GM18519 (cell line): ENCODE measurements around the gene ALG2.
"Not testable (repeated sequence)": the region's sequence is repeated elsewhere in the genome, so short reads cannot be mapped to it uniquely, and the experiment has no call there.

ENCODE experiments used
- ATAC-seq: cut with Tn5 transposase; IDR thresholded peaks from one replicate; pipeline ENCODE4 v1.9.1; 2021; ENCODE audit warnings: mild to moderate bottlenecking, moderate library complexity; ENCODE audit not compliant: unreplicated experiment, low FRiP score

The ALG2 gene

DNA sequence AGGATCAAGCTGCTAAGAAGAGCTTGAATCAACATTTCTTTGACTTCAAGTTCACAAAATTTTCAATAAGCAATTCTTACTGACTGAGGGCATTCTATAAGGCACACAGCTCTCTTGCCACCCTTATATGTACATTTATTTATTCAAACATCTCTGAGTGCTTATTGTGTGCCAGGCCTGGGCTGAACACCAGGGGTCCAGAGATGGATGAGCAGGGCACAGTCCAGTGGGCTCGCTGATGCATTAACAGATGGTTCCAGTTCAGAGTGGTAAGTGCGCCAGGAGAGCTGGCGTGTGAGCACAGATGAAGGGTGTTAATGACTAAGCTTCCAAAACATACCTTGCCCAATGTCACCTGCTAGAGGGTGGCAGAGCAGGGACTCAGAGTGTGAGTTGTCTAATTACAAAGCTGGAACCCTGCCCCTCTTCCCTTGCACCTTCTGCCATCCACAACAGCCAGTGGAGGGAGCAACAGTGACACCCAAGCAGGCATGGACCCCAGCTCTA lies 24.6 kb downstream of the ALG2 start:
- no peak for ATAC-seq

DNA sequence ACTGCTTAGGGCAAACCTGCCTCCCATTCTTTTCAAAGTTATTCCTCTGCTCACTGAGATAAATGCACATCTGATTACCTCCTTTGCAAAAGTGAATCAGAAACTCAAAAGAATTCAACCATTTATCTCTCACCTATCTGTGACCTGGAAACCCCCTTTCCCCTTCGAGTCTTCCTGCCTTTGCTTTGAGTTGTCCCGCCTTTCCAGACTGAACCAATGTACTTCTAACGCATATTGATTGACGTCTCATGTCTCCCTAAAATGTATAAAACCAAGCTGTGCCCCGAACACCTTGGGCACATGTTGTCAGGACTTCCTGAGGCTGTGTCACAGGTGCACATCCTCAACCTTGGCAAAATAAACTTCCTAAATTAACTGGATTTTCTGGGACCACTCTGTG lies 25.3 kb downstream of the ALG2 start:
- not testable (repeated sequence) for ATAC-seq

DNA sequence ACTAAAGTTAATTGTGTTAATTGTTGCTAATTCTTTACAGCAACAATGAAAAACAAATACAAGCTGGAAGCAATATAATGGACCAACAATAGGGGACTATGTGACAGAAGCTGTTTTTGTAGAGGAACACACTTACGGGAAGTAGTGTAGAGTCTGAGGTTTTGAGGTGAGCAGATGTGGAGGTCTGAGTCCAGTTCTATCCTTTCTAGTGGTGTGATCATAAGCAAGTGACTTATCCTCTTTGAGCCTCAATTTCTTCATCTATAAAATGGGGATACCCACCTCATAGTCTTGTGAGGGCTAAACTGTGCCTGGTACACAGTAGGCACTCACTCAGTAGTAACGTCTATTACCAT lies 28.3 kb downstream of the ALG2 start:
- no peak for ATAC-seq

DNA sequence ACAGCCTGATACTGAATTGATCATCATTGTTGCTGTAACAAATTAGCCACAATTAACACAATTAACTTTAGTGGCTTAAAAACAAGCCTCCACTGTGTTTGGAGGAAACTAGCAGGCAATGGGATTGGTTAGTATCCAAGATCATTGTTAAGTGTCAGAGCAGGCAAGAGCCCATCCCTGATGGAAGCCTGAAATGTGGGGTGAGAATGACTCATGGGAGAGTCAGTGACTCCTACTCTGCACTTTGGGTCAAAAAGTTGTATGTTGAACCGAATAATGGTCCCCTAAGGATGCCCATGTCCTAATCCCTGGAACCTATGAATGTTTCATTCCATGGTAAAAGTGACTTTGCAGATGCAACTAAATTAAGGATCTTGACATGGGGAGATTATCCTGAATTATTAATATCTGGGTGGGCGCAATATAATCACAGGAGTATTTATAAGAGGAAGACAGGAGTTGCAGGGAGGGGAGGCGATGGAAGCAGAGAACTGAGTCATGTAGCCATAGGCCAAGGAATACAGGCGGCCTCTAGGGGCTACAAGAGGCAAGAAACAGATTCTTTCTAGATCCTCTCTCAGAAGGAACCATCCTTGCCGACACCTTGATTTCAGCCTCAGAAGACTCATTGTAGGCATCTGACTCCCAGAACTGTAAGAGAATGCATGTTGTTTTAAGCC lies 28.8 kb downstream of the ALG2 start:
- ATAC-seq, result no peak

DNA sequence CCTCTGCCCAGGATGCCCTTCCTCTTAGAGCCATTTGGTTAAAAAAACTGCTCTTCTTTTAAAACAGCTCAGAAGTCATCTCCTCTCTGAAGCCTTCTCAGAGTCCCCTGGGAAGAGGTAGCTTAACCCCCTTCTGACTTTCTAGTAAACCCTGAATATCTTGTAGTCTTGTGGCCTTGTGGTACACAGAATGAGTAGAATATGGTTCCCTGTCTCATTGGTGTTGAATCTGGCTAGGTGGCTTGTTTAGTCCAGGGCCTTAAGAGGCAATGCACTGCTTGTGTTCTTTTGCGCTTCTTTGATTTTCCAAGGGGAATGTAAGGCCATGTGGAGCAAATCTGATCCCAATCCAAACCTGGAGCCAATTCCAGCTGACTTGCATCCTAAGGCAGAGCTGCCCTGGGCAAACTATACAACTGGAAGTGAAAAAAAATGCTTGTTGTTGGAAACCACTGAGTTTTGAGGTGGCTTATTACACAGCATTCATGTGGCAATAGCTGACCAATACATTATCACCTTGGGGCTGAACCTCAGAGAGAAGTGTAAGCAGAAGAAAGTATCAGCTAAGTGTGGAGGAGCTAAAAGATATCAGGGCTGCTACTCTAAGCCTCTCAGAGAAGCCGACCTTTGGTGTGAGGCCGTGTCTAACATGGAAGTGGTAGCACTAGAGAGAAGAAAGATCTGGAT lies 31.0 kb downstream of the ALG2 start:
- no peak for ATAC-seq

DNA sequence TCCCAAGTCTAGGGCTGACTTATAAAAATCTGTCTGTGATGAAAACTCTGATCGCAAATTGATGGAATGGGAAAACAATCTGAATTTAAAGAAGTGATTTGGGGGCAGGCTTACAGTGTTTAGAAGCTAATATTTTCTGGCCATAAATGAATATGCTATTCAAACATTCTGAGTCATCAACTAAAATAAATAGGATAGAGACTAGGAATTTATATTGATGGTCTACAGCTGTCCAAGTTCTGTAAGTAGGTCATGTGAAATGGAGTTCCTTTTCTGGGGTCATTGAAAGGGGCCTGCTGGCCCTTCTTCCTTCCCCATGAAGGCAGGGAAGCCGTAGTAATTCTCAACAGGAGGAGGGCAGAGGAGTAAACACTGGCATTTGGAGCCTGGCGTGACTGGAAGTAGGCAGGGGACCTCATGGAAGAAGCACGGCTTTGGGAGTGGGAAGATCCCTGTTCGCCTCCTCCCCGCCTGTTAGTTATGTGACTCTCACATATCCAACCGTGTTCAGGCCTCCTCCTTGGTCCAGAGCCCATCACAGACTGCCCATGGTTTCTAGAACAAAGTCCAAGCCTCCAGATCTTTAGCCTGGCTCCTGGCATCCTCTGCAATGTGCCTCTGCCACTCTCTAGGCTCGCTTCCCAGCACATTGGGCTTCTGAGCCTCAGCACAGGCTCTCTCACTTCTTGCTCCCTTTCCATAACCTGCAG lies 31.7 kb downstream of the ALG2 start:
- no peak for ATAC-seq

DNA sequence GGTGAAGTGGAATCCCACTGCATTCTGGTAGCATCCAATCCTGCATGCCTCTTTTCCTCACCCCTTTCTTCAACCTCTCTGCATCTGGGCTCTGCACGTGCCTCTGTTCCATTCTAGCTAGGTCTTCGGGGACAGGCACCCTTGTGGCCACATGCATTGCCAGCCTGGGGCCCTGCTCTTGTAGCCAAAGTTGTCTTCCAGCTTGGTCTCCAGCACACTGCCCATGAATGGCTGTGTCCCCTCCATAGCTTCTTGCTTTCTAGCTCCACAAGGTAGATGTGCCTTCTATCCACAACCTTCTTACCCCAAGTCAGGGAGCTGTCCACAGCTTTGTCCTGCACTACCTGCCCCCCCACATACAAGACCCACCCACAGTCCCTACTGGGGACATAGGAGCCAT lies 32.6 kb downstream of the ALG2 start:
- ATAC-seq, result no peak

DNA sequence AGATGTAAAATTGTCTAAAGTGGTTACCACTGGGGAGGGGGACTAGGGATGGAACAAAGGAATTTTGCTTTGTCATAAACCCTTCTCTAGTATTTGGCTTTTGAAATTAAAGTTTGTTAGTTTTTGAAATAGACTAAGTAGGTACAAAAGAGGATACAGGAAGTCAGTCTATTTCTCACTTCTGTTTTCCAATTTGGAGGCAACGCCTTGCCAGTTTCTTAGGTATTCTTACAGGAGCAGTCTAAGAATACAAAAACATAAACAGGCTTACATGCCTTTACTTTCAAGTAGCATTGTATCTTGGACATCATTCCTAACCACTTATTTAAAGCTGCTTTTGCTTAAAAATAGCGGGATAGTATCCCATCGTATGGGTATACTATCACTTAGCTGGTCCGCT lies 34.4 kb downstream of the ALG2 start:
- ATAC-seq, result no peak

DNA sequence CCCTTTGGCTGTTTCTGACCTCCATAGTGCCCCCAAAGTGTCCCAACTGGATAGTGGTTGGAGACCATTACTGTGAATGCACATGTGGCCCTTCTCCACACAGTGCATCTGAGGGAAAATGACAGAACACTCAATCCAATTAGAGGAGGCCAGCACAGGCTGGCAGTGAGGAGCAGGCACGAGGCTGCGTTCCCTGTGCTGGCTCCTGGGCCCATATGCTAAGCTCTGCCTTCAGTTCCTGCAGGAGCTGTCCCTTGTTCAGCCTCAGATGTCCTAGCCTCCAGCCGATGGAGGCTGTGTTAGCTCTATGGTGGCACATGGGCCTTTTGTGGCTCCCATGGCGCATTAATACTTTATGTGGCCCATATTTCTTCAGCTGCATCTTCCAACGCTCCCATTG lies 35.8 kb downstream of the ALG2 start:
- no peak for ATAC-seq

DNA sequence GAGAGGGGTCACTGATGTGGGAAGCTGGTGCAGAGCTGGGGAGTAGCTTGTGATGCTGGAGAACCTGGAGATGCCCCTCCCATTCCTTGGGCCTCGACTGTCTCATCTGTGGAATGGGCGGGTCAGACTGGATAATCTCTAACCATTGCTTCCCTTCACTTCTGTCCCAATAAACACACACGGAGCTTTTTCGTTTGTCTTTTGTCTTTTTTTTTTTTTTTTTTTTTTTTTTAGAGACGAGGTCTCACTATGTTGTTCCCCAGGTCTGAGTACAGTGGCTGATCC lies 36.5 kb downstream of the ALG2 start:
- ATAC-seq, result no peak

DNA sequence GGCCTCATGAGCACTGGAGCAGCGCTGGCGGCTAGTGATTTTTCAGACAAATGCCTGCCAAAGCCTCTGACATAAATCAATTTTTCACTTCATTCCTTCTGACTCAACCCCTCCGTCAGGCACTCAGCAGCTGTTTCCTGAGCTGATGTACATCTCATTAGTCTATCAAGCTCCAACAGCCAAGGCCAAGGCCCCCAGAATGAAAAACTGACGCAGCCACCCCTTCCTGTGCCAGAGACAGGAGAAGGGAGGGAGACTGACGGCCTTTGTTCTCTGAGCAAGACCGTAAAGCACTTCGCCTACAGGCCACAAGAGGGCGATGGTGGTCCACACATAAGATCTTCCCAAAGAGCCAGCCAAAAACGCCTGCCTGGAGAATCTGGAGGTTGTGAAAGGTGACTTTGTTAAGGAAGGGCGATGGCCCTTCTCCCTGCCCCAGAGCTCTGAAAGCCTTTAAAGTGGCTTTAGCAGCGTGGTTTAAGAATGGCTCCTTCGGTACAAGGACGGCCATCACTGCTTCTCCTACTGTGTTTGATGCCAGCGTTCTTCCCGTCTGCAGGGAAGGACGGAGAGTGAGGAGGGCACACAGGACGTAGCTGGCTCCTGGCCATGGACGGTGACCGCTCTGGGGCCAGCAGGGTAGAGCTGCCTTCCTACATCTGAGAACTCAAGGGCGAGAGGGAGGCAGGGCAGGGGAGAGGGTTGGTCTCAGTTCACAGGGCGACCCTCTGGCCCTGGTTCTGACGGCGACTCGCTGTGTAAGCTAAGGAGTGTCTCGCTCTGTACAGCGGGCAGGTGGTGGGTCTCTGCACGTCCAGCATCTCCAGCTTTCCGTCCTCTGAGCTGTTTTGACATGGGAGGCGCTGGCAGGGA lies 37.0 kb downstream of the ALG2 start:
- ATAC-seq, result peak; percentile 35

DNA sequence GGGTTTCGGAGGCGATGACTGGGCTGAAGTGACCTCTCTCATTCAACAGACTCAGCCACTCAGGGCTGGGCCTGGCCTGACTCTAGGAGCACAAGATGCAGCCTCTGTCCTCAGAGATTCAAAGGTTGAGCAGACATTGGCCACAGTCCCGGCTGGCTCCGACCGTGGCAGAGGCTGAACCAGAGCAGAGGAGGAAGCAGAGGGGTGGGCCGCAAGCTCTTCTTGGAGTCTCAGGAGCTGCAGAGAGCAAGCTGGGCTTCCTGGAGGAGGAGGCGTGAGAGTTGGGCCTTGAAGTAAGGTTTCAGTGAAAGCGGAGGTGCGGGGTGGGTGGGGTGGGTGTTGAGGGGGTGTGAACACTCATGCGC lies 37.6 kb downstream of the ALG2 start:
- ATAC-seq, result no peak

DNA sequence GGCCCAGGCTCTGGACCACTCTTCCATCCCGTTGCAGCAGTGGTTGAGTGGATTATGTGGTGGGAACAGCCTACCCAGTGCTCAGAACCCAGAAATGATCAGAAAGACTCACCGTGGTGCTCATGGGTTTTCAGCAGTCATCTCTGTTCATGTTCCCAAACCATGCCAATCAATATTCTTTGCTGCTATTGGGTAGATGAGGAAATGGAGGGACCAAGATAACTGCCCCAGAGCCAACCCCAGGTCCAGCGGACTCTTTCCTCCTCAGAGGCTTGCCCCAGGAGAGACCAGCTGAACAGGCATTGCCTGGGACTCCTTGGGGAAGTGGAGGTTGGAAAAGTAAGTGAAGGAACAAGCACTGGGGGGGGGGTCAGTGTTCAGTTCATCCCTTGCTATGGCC lies 38.1 kb downstream of the ALG2 start:
- ATAC-seq, result no peak

DNA sequence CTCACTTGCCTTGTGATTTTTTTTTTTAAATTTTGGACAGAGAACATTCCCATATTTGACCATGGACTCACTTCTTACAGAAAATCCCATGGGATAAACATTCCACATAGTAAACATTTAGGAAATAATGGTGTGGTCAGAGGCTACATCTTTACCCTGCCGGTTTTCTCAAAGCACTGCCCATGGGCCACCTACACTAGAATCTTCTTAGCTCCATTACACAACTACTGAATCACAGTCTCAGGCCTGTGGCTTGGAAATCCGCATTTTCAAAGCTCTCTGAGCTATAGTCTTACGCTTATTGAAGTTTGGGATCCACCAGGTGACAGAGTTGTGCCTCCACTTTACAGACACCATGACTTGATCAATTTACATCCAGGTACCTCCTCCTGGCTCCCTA lies 39.4 kb downstream of the ALG2 start:
- no peak for ATAC-seq

DNA sequence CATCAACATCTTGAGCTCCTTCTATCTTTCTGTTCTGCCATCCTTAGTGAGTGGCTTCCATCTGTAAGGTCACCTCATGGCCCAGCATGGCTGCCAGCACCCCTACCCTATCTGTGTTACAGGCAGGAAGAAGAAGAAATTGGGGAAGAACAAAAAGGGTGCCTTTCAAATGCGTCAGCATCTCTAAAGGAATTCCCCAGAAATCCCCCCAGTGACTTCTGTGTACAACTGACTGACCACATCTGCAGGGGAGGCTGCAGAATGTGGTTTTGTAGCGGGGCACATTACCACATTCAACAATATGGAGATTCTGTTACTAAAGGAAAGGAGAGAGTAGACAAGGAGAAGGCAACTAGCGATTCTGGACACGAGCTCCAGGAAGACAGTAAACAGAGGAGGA lies 40.1 kb downstream of the ALG2 start:
- ATAC-seq, result no peak

DNA sequence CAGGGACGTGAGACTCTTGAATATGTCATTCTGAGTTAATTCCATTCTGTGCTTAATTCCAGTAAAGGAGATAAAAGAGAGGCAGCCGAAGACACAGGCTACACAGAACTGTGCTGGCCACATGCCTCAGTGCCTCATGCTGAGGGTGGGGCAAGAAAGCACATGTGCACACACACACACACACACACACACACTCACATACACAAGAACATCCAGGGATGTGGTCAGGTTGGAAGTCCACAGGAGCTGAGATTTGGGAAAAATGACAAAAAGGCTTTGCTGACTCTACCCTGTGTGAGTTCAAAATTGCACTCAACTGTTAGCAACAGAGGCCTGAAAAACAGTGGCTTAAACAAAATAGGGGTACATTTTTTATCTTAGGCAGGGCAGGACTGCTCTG lies 40.5 kb downstream of the ALG2 start:
- ATAC-seq, result no peak

DNA sequence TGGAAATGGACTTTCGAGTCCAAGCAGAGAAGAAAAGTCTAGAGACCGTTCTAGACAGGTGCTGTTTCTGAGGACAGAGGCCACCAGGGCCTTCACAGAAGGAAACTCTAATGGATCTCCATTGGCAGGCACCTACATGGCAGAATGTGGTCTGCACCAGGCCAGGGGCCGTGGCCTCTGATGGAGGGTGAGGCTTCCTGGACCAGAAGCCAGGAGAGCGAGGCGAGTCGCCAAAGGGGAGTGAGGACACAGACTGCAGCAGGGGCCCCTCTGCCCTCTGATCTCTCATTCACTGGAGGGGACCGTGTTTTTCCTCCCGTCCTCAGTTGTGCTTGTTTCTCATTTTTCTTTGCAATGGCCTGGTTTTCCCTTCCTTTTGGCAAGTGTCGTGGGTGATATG lies 41.1 kb downstream of the ALG2 start:
- ATAC-seq, result no peak

DNA sequence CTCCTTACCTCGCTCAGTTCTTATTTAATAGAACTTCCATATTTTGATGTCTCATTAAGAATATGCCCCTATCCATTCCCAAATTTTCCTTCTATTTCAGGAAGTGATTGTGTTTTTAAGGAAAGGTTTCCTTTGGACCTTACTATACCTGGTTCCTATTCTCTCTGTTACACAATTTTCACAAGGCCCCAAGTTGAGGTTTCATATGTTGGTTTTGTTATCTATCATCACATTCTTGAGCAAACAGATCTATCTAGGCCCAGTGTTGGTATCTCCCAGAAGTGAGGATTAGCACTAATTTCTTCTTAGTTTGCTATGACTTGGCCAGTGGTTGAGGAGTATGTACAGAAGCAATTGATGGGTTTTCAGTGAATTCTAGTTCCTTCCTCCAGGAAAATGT lies 41.5 kb downstream of the ALG2 start:
- ATAC-seq, result peak; percentile 40

DNA sequence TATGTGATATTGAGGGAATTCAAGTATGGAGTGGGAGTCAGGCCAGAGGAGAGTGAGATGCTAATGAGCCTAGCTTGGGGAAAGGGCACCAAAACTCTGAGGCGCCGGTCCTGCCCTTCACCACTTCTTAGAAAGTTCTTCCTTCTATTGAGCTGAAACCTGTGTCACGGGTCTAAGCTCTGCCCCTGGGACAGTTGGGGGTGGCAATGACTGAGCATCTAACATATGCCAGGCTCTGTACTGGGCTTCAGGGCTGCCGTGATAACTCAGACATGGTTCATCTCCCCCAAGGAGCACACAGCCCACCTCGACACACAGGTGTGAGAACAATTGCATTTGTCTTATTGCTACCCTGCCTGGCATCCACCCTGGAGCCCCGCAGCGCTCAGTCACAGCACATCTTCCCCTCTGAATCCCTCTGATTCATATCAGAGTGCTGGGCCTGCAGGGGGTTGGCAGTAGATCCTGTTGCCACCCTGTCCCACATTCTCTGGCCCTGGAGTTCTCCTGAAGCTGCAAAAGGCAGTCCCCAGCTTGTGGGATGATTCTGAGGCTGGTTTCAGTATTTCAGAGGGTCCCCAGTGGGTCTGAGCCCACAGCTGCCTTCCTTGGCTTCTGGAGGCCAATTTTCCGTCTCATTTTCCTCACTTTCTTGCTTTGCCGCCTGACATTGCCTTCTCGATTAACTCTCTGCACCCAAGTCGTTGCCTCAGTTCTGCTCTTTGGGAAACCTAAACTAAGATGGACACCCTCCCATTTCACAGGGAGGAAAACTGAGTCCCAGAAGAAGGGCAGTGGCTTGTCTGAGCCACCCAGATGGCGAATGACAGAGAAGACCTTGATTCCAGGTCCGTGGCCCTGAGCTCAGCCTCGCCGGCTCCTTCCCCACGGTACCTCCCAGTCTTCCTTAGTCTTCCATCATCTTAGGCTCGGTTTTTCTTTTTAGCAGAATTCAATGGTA lies 42.5 kb downstream of the ALG2 start:
- no peak for ATAC-seq
